GM03348 (cell line): Measurements from ENCODE around the gene INTS11.

ENCODE experiments used
- DNase-seq: peaks from one replicate; pipeline ENCODE4 v3.0.0; 2012; ENCODE audit warnings: low spot score

The INTS11 gene

DNA sequence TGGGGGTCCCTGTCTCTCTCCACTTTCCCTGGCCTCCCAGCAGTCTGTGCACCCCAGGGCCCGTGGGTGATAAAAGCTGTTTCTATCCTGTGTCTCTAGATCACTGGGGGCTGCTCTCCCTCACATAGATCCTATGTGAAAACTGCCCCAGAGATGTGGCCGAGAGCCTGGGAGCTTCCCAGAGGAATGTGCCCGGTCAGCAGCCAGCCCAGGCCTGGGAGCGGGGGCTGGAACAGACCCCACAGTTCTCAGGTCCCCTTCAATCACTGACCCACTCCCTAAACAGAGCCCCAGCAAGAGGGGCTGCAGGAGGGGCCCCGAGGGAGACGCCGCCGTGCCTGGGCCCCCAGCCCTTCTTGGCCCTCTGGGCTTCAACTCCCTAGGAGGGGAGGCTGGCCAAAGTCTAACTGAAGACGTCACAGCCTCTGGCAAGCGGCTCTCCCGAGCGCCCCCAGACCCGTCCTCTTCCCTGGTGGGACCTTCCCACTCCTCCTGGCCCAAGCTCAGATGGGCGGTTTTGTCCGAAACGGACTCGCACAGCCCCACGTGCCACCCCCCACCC, 33.5 kb upstream of the INTS11 start:
- DNase-seq, result peak; percentile 56

DNA sequence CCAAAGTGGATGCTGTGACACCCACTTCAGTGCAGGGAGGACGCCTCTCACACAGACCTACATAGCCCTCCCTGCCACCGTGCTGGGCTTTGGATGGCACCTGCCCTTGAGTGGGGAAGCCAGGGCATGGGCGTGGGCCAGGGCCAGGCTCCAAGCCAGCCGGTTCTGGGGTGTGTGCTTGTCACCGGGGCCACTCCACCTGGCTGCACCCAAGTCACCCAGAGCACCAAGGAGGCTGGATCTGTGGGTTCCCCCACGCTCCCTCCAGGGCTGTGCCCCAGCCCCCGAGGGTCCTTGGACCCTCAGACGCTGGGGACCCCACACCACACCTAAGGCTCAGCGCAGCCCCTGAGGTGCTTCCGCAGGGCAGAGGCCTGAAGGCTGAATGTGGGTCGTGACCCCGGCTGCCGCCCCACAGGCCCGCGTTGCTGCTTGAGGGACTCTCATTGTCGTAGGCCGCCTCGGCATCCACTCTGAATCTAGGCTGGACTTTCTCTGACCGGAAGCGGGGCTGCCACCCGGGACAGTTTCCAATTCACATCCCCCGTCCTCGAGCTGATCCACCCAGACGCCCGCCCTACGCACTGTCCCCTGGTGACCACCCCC, 32.4 kb upstream of the INTS11 start:
- DNase-seq, result no peak

DNA sequence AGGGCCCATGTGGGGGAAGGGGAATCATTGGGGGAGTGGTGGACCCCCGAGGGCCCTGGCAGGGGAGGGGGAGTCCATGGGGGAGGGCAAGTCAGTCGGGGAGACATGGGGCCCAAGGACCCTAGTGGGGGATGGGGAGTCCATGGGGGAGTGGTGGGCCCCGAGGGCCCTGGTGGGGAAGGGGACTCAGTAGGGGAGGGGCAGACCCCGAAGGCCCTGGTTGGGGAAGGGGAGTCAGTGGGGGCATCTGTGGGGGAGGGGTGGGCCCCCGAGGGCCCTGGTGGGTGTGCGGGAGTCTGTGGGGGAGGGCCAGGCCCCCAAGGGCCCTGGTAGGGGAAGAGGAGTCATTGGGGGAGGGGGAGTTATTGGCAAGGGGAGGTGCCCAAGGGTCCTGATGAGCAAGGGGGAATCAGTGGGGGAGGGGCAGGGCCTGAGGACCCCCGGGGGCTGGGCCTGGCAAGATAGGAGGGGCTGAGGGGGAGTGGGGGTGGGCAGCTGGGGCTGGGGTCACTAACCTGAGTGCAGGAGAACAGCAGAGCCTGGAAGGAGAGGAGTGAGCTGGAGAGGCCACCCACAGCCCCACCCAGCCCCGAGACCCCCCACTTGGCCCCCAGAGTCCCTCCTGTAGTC, 31.8 kb upstream of the INTS11 start:
- no peak for DNase-seq

DNA sequence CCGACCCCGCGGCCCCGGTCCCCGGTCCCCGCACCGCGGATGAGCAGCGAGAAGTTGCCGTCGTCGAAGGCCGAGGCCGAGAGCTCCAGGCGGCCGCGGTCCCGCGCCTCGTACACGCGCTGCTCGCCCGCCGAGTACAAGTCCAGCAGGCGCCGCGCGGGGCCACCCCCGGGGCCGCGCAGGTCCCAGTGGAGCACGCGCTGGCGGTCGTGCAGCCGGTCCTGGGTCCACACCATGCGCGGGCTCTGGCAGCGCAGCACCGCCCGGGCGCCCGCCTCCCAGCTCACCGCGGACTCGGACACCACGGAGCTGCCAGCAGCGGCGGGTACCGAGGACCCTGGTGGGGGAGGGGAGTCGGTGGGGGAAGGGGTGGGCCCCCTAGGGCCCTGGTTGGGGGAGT, 31.0 kb upstream of the INTS11 start:
- peak; percentile 49 for DNase-seq

- no peak for DNase-seq
These were observed 30.1 kb upstream of the INTS11 start for GRCh38 chr1:1354271-1355247.

DNA sequence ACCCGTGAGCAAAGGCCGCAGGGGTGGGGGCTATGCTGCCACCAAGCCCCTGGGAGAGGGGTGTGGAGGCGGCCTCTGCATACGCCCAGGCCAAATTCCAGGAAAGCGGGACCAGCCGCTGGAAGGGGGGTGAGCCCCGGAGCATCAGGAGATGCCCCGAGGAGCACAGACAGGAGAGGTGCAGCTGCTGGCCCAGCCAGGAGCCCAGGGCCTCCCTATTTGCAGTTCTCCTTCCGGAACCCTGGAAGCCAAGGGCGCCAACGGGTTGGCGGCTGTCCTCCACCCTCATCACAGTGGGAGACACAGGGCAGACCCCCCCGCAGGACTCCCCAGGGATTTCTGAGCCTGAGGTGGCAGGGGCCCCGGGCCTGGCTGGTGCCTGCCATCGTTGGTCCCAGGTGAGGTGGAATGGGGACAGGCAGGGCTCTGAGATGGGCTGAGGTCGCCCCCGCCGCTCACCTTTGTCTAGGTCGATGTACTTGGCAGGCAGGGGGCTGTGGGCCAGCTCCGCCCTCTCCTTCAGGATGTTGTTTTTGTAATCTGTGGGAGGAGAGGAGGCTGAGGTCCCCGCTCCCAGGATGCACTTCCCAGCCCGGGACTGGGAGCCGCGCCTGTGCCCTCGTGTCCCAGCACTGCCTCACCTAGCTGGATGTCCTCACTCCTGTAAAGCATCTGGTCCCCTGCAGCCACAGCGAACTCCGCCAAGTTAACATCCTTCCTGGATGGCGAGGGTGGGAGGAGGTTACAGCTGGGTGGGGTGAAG, 29.1 kb upstream of the INTS11 start:
- DNase-seq, result no peak

DNA sequence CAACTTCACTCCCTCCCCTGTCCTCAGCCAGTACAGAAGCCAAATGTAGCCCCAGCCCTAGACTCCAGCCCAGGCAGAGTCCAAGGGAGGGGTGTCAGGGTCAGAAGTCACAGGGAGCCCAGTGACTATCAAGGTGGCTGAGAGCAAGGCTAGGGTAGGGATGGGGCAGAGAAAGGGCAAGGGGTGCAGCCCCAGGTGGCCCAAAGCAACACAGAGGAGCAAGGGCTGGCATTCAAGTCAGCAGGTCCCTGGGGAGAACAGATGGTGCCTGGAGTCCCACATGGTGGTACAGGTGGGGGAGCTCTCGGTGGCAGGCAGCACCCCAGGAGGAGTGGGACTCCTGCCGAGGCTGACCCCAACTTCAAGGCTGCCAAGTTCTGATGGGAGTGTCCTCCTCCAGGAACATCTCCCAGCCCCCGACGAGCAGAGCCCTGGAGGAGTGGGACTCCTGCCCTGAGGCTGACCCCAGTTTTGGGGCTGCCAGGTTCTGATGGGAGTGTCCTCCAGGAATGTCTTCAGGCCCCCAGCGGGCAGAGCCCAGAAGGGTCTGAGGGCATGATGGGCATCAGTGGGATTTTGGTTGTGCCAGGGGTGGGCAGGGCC, 28.4 kb upstream of the INTS11 start:
- no peak for DNase-seq

GRCh38 chr1:1351511-1352427, 27.3 kb upstream of the INTS11 start:
- DNase-seq, result peak; percentile 43

DNA sequence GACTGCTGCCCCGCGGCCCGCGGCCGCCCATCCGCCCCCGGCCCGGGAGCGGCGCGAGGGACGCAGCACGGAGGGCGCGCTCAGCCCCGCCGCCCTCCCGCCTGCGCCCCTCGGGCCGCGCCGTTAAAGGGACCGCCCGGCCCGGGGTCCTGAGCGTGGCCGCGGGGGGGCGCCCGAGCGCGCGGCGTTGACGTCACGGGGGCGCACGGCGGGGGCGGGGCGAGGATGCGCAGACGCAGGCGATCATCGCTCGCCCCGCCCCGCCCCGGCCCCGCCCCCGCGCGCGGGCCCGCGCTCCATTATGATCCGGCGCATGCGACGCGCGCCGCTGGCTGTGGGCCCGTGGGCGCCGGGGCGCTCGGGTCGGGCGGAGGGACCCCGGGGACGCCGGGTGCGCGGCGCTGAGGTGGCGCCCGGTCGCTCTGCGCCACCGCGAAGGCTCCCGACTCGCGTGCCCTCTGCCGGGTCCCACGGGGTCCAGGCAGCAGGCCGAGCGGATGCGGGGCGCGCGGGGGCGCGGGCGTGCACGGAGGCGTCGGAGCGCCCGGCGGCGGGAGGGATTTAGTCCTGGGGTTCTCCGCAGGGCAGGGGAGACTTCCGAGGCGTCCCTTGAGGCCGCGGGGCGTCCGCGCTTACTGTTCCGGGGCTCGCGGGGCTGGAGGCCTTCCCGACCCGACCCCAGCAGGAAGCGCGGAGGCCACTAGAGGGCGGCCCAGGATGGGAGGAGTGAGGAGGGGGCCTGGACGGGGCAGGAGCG, 25.0 kb upstream of the INTS11 start, which contains the start of gene DVL1:
Gene DVL1 (minus strand): TSS at position 163 of the 757 bp plus-strand sequence. CDS start 353 bp downstream, outside the sequence.
- peak; percentile 93 for DNase-seq

DNA sequence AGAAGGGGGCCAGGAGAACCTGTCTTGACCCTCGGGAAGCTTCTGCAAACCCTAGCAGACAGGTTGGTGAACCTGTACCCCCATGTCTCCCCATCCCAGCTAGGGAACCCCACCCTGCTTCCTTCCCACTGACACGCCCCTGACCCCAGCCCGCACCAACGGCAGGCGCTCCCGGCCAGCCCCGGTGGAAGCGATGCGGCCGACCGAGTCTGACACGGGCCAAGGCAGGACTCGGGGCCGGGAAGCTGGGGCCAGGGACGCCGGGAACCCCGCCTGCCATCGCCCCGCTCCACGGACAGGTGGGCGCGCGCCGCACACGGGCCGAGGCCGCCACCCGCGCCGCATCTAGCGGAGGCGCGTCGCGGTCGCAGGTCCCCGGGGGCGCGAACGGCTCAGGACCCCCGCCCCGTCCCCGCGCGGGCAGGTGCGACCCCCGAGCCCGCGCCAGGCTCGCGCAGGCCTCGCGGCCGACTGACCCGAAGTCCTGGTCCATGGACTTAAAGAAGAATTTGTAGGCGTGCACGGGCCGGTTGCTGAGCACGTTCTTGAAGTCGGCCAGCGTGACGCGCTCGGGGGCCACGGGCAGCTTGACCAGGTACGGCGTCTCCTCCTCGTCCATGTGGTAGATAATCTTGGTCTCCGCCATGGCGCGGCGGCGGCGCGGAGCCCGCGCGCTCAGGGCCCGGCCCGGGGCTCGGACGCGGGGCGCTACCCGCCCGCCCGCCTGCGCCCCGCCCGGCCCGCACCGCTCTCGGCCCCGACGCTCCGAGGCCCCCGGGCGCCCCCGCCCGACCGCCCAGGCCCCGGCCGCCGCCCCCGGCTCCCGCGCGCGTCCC, 24.2 kb upstream of the INTS11 start:
- DNase-seq, result no peak

DNA sequence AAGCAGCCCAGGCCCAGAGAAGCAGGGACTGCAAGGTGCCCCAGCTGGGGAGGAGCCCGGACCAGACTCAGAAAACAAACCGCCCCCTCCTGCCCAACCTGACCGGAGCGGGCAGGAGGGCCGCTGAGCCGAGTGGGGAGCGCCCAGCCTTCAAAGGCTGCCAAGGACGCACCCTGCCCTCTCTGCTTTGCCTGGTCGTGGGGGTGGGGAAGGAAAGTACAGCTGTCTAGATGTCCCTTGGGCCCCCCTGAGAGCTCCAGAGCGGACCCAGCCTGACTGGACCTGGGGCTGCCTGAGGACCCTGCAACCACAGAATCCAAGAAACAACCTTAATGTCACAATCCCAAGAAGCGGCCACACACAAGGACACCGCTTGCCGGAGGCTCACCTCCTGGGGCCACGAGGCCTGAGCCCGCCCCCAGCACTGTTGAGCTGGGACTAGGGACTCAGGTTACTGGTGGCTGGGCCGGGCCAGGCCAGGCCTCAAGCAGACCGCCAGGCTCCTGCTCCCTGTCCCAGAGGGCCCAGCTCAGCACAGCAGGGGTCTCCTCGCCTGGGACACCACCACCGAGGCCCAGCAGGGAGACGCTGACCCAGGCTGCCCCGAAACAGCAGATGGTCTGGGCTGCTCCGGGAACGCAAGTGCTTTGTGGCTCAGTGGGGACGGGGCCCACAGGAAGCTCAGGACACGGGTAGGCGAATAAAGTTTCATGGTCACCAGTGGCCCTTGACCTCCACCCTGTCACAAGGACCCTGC, 23.4 kb upstream of the INTS11 start:
- peak; percentile 42 for DNase-seq

DNA sequence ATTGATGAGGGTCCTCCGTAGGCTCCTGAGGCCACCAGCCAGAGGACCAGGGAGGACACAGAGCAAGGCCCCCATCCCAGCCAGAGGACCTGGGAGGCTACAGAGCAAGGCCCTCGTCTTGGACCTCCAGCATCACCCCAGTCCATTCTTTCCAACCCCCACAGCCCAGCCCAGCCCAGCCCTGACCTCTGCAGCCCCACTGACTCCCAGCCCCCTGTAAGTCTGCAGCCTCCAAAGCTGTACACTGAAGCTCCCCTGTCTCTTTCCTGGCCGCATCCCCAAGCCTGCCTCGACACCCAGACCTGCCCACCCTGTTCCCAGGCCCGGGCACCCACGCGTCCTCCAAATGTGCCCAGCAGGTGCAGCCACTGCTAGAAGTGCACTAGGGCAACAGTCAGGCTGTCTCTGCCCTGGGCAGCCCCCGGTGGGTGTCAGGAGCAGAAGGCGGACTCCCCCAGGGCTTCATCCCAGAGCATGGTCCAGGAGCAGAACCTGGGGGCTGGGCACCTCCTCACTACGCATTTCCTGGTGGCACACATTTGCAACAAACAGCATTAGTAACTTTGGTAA, 22.7 kb upstream of the INTS11 start:
- DNase-seq, result no peak

- DNase-seq, result no peak
These were observed 22.0 kb upstream of the INTS11 start for GRCh38 chr1:1346501-1346890.

- DNase-seq, result no peak
These were observed 21.5 kb upstream of the INTS11 start for GRCh38 chr1:1345860-1346500.

- no peak for DNase-seq
These were observed 20.9 kb upstream of the INTS11 start for GRCh38 chr1:1345384-1345783.

- peak; percentile 76 for DNase-seq
These were observed 20.3 kb upstream of the INTS11 start for GRCh38 chr1:1344655-1345361.
